Cardiac fibroblast (primary cell): Measurements from ENCODE around the gene CAMSAP1.

ENCODE experiments used
- DNase-seq, 2 donors: peaks; one replicate each; pipeline versions ENCODE4 v3.0.0 to v3.0.0-alpha.2; 2010; ENCODE audit warnings: low read depth in 2 of 2
- H3K4me3 ChIP-seq, 2 donors: replicated peaks in 1 of 2; 1 replicate in 1 of 2; 2 replicates in 1 of 2; pipeline ENCODE4 v1.5.1; 2011; ENCODE audit warnings: low read depth in 2 of 2, low read length in 2 of 2, mild to moderate bottlenecking in 2 of 2, moderate library complexity in 1 of 2
- CTCF ChIP-seq: IDR thresholded peaks from one replicate; pipeline ENCODE4 v1.5.1; 2011; ENCODE audit warnings: low read depth, mild to moderate bottlenecking, low read length, inconsistent platforms

CAMSAP1 gene

GRCh38 chr9:135810806-135811575, 96.4 kb downstream of the CAMSAP1 start:
- TF ChIP-seq CTCF = no peak
- DNase-seq = no peak
- H3K4me3 ChIP-seq = no peak overlapping the region

GRCh38 chr9:135809166-135809565, 98.2 kb downstream of the CAMSAP1 start:
- no peak overlapping the region for H3K4me3 ChIP-seq
- peak; percentile 80 for DNase-seq
- TF ChIP-seq CTCF = no peak

GRCh38 chr9:135805422-135806022, 101.8 kb downstream of the CAMSAP1 start:
- DNase-seq = no peak
- no peak for TF ChIP-seq CTCF
- no peak overlapping the region for H3K4me3 ChIP-seq

GRCh38 chr9:135804581-135805421, 102.5 kb downstream of the CAMSAP1 start:
- DNase-seq = peak in 1 of 2 donors; percentile 6
- H3K4me3 ChIP-seq = no peak overlapping the region
- no peak for TF ChIP-seq CTCF

- no peak for DNase-seq
- H3K4me3 ChIP-seq = no peak overlapping the region
- no peak for TF ChIP-seq CTCF
Observed at GRCh38 chr9:135803441-135803840, 103.9 kb downstream of the CAMSAP1 start.

- TF ChIP-seq CTCF = no peak
- no peak overlapping the region for H3K4me3 ChIP-seq
- DNase-seq = no peak
Observed at GRCh38 chr9:135802876-135803419, 104.4 kb downstream of the CAMSAP1 start.
